ENCODE results near the gene ZNF460. TPM values are rescaled to one million over a fixed set of nuclear protein-coding genes. Genes with fewer than 3 reads are reported as not detected.

ZNF460 gene
- total RNA-seq, 1 experiment from 2014 or later: 76.3 TPM

DNA sequence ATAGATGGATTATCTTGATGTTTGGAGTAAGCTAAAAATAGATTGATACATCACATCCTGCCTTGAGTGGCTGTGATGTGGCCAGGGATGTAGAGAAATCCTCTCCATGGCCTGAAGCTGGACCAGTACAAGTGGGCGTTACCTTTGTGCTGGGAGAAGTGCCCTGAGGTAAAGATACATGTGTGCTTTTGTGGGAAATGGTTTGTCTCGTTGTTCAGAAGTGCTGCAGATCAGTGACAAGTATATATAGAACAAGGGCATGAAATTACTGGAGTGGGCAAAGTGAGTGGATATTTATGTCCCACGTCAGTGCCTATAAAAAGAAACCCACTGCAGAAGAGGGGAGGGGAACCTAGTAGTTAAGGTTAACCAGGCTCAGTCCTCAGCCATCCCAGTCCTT lies 58.6 kb downstream of the ZNF460 start:
- intact Hi-C loops (cut with micrococcal nuclease; ENCODE audit: unreplicated experiment): no loop called here
- DNase-seq (ENCODE audit: low read depth, low spot score) (no peak), ATAC-seq (no peak)
- Histone ChIP-seq H3K4me1 (ENCODE audit: control insufficient read depth, insufficient read depth, low read length) (no peaks in the 10 kb centered on the region), H3K27ac (ENCODE audit: low read length) (no peak overlapping the region), H3K4me3 (ENCODE audit: low read depth in 2 of 2, low read length in 2 of 2) (no peak overlapping the region), H3K36me3 (ENCODE audit: control insufficient read depth, insufficient read depth, low read length) (no peaks in the 10 kb centered on the region), H3K27me3 (ENCODE audit: control insufficient read depth, insufficient read depth, low read length) (no peaks in the 10 kb centered on the region), H3K9me3 (ENCODE audit: control insufficient read depth, insufficient read depth, low read depth, low read length) (no peaks in the 10 kb centered on the region)
- POLR2A ChIA-PET: no interaction called here
- TF ChIP-seq SIN3A (IDR thresholded peaks at IDR 0.05; ENCODE audit: borderline replicate concordance, insufficient read depth, low read depth, low read length) (no peak), POLR2AphosphoS5 (IDR thresholded peaks at IDR 0.05; ENCODE audit: low read depth, low read length) (no peak), TCF7L2 (IDR thresholded peaks at IDR 0.05; ENCODE audit: low read depth, low read length) (no peak)
- TF ChIP-seq, protein P1, sequence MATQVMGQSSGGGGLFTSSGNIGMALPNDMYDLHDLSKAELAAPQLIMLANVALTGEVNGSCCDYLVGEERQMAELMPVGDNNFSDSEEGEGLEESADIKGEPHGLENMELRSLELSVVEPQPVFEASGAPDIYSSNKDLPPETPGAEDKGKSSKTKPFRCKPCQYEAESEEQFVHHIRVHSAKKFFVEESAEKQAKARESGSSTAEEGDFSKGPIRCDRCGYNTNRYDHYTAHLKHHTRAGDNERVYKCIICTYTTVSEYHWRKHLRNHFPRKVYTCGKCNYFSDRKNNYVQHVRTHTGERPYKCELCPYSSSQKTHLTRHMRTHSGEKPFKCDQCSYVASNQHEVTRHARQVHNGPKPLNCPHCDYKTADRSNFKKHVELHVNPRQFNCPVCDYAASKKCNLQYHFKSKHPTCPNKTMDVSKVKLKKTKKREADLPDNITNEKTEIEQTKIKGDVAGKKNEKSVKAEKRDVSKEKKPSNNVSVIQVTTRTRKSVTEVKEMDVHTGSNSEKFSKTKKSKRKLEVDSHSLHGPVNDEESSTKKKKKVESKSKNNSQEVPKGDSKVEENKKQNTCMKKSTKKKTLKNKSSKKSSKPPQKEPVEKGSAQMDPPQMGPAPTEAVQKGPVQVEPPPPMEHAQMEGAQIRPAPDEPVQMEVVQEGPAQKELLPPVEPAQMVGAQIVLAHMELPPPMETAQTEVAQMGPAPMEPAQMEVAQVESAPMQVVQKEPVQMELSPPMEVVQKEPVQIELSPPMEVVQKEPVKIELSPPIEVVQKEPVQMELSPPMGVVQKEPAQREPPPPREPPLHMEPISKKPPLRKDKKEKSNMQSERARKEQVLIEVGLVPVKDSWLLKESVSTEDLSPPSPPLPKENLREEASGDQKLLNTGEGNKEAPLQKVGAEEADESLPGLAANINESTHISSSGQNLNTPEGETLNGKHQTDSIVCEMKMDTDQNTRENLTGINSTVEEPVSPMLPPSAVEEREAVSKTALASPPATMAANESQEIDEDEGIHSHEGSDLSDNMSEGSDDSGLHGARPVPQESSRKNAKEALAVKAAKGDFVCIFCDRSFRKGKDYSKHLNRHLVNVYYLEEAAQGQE (IDR thresholded peaks at IDR 0.05; ENCODE audit: insufficient read depth in 1 of 2, low read depth in 2 of 2, low read length in 1 of 2): no peak
- TF ChIP-seq, protein P2, sequence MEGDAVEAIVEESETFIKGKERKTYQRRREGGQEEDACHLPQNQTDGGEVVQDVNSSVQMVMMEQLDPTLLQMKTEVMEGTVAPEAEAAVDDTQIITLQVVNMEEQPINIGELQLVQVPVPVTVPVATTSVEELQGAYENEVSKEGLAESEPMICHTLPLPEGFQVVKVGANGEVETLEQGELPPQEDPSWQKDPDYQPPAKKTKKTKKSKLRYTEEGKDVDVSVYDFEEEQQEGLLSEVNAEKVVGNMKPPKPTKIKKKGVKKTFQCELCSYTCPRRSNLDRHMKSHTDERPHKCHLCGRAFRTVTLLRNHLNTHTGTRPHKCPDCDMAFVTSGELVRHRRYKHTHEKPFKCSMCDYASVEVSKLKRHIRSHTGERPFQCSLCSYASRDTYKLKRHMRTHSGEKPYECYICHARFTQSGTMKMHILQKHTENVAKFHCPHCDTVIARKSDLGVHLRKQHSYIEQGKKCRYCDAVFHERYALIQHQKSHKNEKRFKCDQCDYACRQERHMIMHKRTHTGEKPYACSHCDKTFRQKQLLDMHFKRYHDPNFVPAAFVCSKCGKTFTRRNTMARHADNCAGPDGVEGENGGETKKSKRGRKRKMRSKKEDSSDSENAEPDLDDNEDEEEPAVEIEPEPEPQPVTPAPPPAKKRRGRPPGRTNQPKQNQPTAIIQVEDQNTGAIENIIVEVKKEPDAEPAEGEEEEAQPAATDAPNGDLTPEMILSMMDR (IDR thresholded peaks at IDR 0.05): no peak
- in situ Hi-C loops (cut with HindIII; ENCODE audit: low pct_unique_long_range_greater_than_20kb, low sequenced_read_pairs): no loop called here
- BruUV-seq (replicated peaks): no TSS peak
- CTCF ChIA-PET: no interaction called here

DNA sequence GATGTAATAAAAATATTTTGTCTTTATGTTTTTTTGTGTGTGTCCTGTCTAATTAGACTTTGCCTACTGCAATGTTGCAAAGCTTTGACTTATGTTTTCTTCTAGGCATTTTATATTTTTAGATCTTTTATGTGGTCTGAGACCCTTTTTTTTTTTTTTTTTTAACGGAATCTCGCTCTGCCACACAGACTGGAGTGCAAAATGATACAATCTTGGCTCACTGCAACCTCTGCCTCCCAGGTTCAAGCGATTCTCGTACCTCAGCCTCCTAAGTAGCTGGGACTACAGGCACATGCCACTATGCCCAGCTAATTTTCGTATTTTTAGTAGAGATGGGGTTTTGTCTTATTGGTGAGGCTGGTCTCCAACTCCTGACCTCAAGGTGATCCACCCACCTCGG lies 62.3 kb downstream of the ZNF460 start:
- DNase-seq (ENCODE audit: low read depth, low spot score): no peak
- Histone ChIP-seq H3K36me3 (ENCODE audit: control insufficient read depth, insufficient read depth, low read length) (no peaks in the 10 kb centered on the region), H3K4me1 (ENCODE audit: control insufficient read depth, insufficient read depth, low read length) (no peaks in the 10 kb centered on the region), H3K4me3 (ENCODE audit: low read depth in 2 of 2, low read length in 2 of 2) (no peak overlapping the region), H3K9me3 (ENCODE audit: control insufficient read depth, insufficient read depth, low read depth, low read length) (no peaks in the 10 kb centered on the region), H3K27ac (ENCODE audit: low read length) (no peak overlapping the region), H3K27me3 (ENCODE audit: control insufficient read depth, insufficient read depth, low read length) (no peaks in the 10 kb centered on the region)
- ChIA-PET CTCF (no interaction called here), POLR2A (no interaction called here)
- no TSS peak for BruUV-seq (replicated peaks)
- no peak for TF ChIP-seq POLR2AphosphoS5 (IDR thresholded peaks at IDR 0.05; ENCODE audit: low read depth, low read length)
- TF ChIP-seq SIN3A (IDR thresholded peaks at IDR 0.05; ENCODE audit: borderline replicate concordance, insufficient read depth, low read depth, low read length): no peak
- TF ChIP-seq, protein P1 (IDR thresholded peaks at IDR 0.05; ENCODE audit: insufficient read depth in 1 of 2, low read depth in 2 of 2, low read length in 1 of 2): no peak
- TF ChIP-seq TCF7L2 (IDR thresholded peaks at IDR 0.05; ENCODE audit: low read depth, low read length): no peak
- TF ChIP-seq, protein P2 (IDR thresholded peaks at IDR 0.05): no peak
- no peak for ATAC-seq
- in situ Hi-C loops (cut with HindIII; ENCODE audit: low pct_unique_long_range_greater_than_20kb, low sequenced_read_pairs): no loop called here
- intact Hi-C loops (cut with micrococcal nuclease; ENCODE audit: unreplicated experiment): no loop called here

Other genes starting within 250 kb of the ZNF460 start
- not detected for gene USP29, start 160.5 kb upstream of the ZNF460 start, total RNA-seq (2021; ENCODE audit: unreplicated experiment)
- not detected for gene ZIM3, start 135.3 kb upstream of the ZNF460 start, total RNA-seq (2021; ENCODE audit: unreplicated experiment)
- not detected for gene DUXA, start 113.0 kb upstream of the ZNF460 start, total RNA-seq (2021; ENCODE audit: unreplicated experiment)
- gene ZNF264, start 89.0 kb upstream of the ZNF460 start, total RNA-seq (2021; ENCODE audit: unreplicated experiment): 48.3 TPM
- gene AURKC, start 49.5 kb upstream of the ZNF460 start, total RNA-seq (2021; ENCODE audit: unreplicated experiment): 3.2 TPM
- gene ZNF805, start 39.9 kb upstream of the ZNF460 start, total RNA-seq (2021; ENCODE audit: unreplicated experiment): 16.8 TPM
- 10.8 TPM for gene ZNF543, start 40.0 kb downstream of the ZNF460 start, total RNA-seq (2021; ENCODE audit: unreplicated experiment)
- gene ZNF304, start 70.8 kb downstream of the ZNF460 start, total RNA-seq (2021; ENCODE audit: unreplicated experiment): 10.8 TPM
- gene TRAPPC2B, start 83.1 kb downstream of the ZNF460 start, total RNA-seq (2021; ENCODE audit: unreplicated experiment): 15.1 TPM
- 4.1 TPM for gene ZNF547, start 83.1 kb downstream of the ZNF460 start, total RNA-seq (2021; ENCODE audit: unreplicated experiment)
- gene ZNF548, start 109.4 kb downstream of the ZNF460 start, total RNA-seq (2021; ENCODE audit: unreplicated experiment): 14.7 TPM
- 9.2 TPM for gene ZNF17, start 130.7 kb downstream of the ZNF460 start, total RNA-seq (2021; ENCODE audit: unreplicated experiment)
- gene ZNF749, start 154.8 kb downstream of the ZNF460 start, total RNA-seq (2021; ENCODE audit: unreplicated experiment): 21.3 TPM
- 0.18 TPM for gene VN1R1, start 176.7 kb downstream of the ZNF460 start, total RNA-seq (2021; ENCODE audit: unreplicated experiment)
- gene ZNF772, start 197.1 kb downstream of the ZNF460 start, total RNA-seq (2021; ENCODE audit: unreplicated experiment): 6.2 TPM
- 14.0 TPM for gene ZNF419, start 207.3 kb downstream of the ZNF460 start, total RNA-seq (2021; ENCODE audit: unreplicated experiment)
- 10.2 TPM for gene ZNF773, start 219.5 kb downstream of the ZNF460 start, total RNA-seq (2021; ENCODE audit: unreplicated experiment)
- gene ZNF549, start 246.9 kb downstream of the ZNF460 start, total RNA-seq (2021; ENCODE audit: unreplicated experiment): not detected